Measurements from ENCODE around the gene SEMA4A.
"Not testable (repeated sequence)": the region's sequence is repeated elsewhere in the genome, so short reads cannot be mapped to it uniquely, and the experiment has no call there.

Gene SEMA4A

GRCh38 chr1:156194300-156194652, 40.9 kb downstream of the SEMA4A start:
- no peak for DNase-seq (ENCODE audit: low read depth)

- DNase-seq (ENCODE audit: low read depth) = no peak
Measured at GRCh38 chr1:156195853-156196252, 42.5 kb downstream of the SEMA4A start.

GRCh38 chr1:156196445-156196844, 43.1 kb downstream of the SEMA4A start:
- no peak for DNase-seq (ENCODE audit: low read depth)

GRCh38 chr1:156198831-156199349, 45.5 kb downstream of the SEMA4A start:
- no peak for DNase-seq (ENCODE audit: low read depth)

GRCh38 chr1:156200044-156200443, 46.7 kb downstream of the SEMA4A start:
- no peak for DNase-seq (ENCODE audit: low read depth)

GRCh38 chr1:156203331-156203730, 49.9 kb downstream of the SEMA4A start:
- DNase-seq (ENCODE audit: low read depth) = no peak

- DNase-seq (ENCODE audit: low read depth) = no peak
Measured at GRCh38 chr1:156204686-156205085, 51.3 kb downstream of the SEMA4A start.

- DNase-seq (ENCODE audit: low read depth) = no peak
Measured at GRCh38 chr1:156211243-156211642, 57.9 kb downstream of the SEMA4A start.

GRCh38 chr1:156212130-156212529, 58.7 kb downstream of the SEMA4A start:
- DNase-seq (ENCODE audit: low read depth) = no peak

- peak; percentile 93 for DNase-seq (ENCODE audit: low read depth)
Measured at GRCh38 chr1:156212833-156213643, 59.7 kb downstream of the SEMA4A start, which contains the start of gene PMF1. Gene PMF1 (plus strand): TSS chr1:156213007. CDS start chr1:156213016, 9 bp downstream.

- no peak for DNase-seq (ENCODE audit: low read depth)
Measured at GRCh38 chr1:156213644-156213966, 60.2 kb downstream of the SEMA4A start.

GRCh38 chr1:156214024-156214748, 60.8 kb downstream of the SEMA4A start:
- DNase-seq (ENCODE audit: low read depth) = peak; percentile 21

GRCh38 chr1:156216361-156217086, 63.1 kb downstream of the SEMA4A start:
- DNase-seq (ENCODE audit: low read depth) = not testable (repeated sequence)

GRCh38 chr1:156217871-156218270, 64.5 kb downstream of the SEMA4A start:
- DNase-seq (ENCODE audit: low read depth) = no peak

- no peak for DNase-seq (ENCODE audit: low read depth)
Measured at GRCh38 chr1:156220226-156220625, 66.8 kb downstream of the SEMA4A start.

GRCh38 chr1:156221986-156222692, 68.8 kb downstream of the SEMA4A start:
- no peak for DNase-seq (ENCODE audit: low read depth)

- no peak for DNase-seq (ENCODE audit: low read depth)
Measured at GRCh38 chr1:156225677-156226014, 72.3 kb downstream of the SEMA4A start.

GRCh38 chr1:156226116-156226538, 72.7 kb downstream of the SEMA4A start:
- DNase-seq (ENCODE audit: low read depth) = no peak

- no peak for DNase-seq (ENCODE audit: low read depth)
Measured at GRCh38 chr1:156226782-156227181, 73.4 kb downstream of the SEMA4A start.
